ENCODE measurements around the gene STK16. TPM values are rescaled to one million over a fixed set of nuclear protein-coding genes. Genes with fewer than 3 reads are reported as not detected.

The STK16 gene
- total RNA-seq, 4 donors from 2014 or later = 4.1 to 55.6 (median 18.0) TPM

- Histone ChIP-seq H3K4me3 (no peak overlapping the region), H3K27me3 (no peaks in the 10 kb centered on the region), H3K4me1 (peaks cover 0 to 11% of the 10 kb centered on the region in 2 donors), H3K9me3 (no peaks in the 10 kb centered on the region), H3K36me3 (no peaks in the 10 kb centered on the region), H3K27ac (peak overlapping the region in 1 of 2 donors; percentile 82)
- TF ChIP-seq POLR2A (IDR thresholded peaks at IDR 0.05) (no peak), CTCF (IDR thresholded peaks at IDR 0.05) (no peak)
- intact Hi-C loops (cut with DNase I; ENCODE audit: low total_unique reads) = loop anchor here (5.0 kb wide), 1 partner anchor 34 kb away; no protein-coding TSS in a partner anchor
- DNase-seq = no peak
Measured at GRCh38 chr2:219215871-219216534, 29.3 kb upstream of the STK16 start.

GRCh38 chr2:219216535-219216915 lies 28.8 kb upstream of the STK16 start:
- Histone ChIP-seq H3K27ac (peak overlapping the region in 1 of 2 donors; percentile 82), H3K27me3 (no peaks in the 10 kb centered on the region), H3K4me3 (no peak overlapping the region), H3K9me3 (no peaks in the 10 kb centered on the region), H3K36me3 (no peaks in the 10 kb centered on the region), H3K4me1 (peaks cover 0 to 11% of the 10 kb centered on the region in 2 donors)
- DNase-seq = no peak
- intact Hi-C loops (cut with DNase I; ENCODE audit: low total_unique reads) = loop anchor here (5.0 kb wide), 1 partner anchor 34 kb away; no protein-coding TSS in a partner anchor
- TF ChIP-seq POLR2A (IDR thresholded peaks at IDR 0.05) (no peak), CTCF (IDR thresholded peaks at IDR 0.05) (no peak)

- peaks cover 0 to 11% of the 10 kb centered on the region in 2 donors for H3K4me1 ChIP-seq
- TF ChIP-seq POLR2A (IDR thresholded peaks at IDR 0.05) = no peak
- no peak for TF ChIP-seq CTCF (IDR thresholded peaks at IDR 0.05)
- H3K27me3 ChIP-seq = no peaks in the 10 kb centered on the region
- H3K4me3 ChIP-seq = peak overlapping the region; percentile 29 to 43
- intact Hi-C loops (cut with DNase I; ENCODE audit: low total_unique reads) = loop anchor here (5.0 kb wide), 1 partner anchor 36 kb away; no protein-coding TSS in a partner anchor
- peak overlapping the region; percentile 61 to 82 for H3K27ac ChIP-seq
- no peaks in the 10 kb centered on the region for H3K36me3 ChIP-seq
- no peaks in the 10 kb centered on the region for H3K9me3 ChIP-seq
- peak; percentile 60 to 65 for DNase-seq
Measured at GRCh38 chr2:219218217-219218731, 27.0 kb upstream of the STK16 start.

GRCh38 chr2:219218732-219219701 lies 26.3 kb upstream of the STK16 start, which contains the start of gene ABCB6:
Gene ABCB6 (minus strand): TSS chr2:219218958. CDS start chr2:219218673, 285 bp downstream.
- DNase-seq = peak; percentile 98 to 99
- peak within 1 kb of the TSS; percentile 61 to 82 for H3K27ac ChIP-seq
- peak within 1 kb of the TSS; percentile 29 to 43 for H3K4me3 ChIP-seq
- no peaks in the 10 kb centered on the region for H3K9me3 ChIP-seq
- peaks cover 0 to 11% of the 10 kb centered on the region in 2 donors for H3K4me1 ChIP-seq
- no peaks in the 10 kb centered on the region for H3K27me3 ChIP-seq
- peak in 1 of 4 experiments; percentile 25 for TF ChIP-seq CTCF (IDR thresholded peaks at IDR 0.05)
- TF ChIP-seq POLR2A (IDR thresholded peaks at IDR 0.05) = peak; percentile 62 to 63
- intact Hi-C loops (cut with DNase I; ENCODE audit: low total_unique reads) = loop anchor here (5.0 kb wide), 1 partner anchor 37 kb away; no protein-coding TSS in a partner anchor
- no peaks in the 10 kb centered on the region for H3K36me3 ChIP-seq
